Neural cell (in vitro differentiated cells): ENCODE results near the gene TACC3. TPM values are rescaled to one million over a fixed set of nuclear protein-coding genes. Genes with fewer than 3 reads are reported as not detected.

Experiments
- H2AFZ ChIP-seq: fragments of 200-600, 300-800 bp; sonication (generic), shearing (Covaris generic); 2 replicates; pipeline ENCODE4 v1.6.0; 2014; ENCODE audit warnings: low read depth, mild to moderate bottlenecking, antibody characterized with exemption, low read length, moderate library complexity
- H3F3A ChIP-seq: fragments of 200-600 bp; shearing (Covaris generic); 2 replicates; pipeline ENCODE4 v1.6.1; 2016; ENCODE audit warnings: mild to moderate bottlenecking, moderate library complexity, mixed read lengths, antibody characterized with exemption, low read length; ENCODE audit not compliant: insufficient read depth, poor library complexity, severe bottlenecking
- H3K27ac ChIP-seq: fragments of 200-600, 300-800 bp; sonication (generic), shearing (Covaris generic); 2 replicates; pipeline ENCODE4 v1.5.1; 2014; ENCODE audit warnings: mild to moderate bottlenecking, low read length, moderate library complexity
- H3K27me3 ChIP-seq: fragments of 300-800, 200-600 bp; sonication (generic), shearing (Covaris generic); 2 replicates; pipeline ENCODE4 v1.6.0; 2014; ENCODE audit warnings: mild to moderate bottlenecking, low read depth, low read length, moderate library complexity; ENCODE audit not compliant: insufficient read depth
- H3K36me3 ChIP-seq: fragments of 300-800, 200-600 bp; sonication (generic), shearing (Covaris generic); 2 replicates; pipeline ENCODE4 v1.5.1; 2014; ENCODE audit warnings: mild to moderate bottlenecking, antibody characterized with exemption, low read length, moderate library complexity; ENCODE audit not compliant: insufficient read depth
- H3K4me2 ChIP-seq: fragments of 300-800, 200-600 bp; sonication (generic), shearing (Covaris generic); 2 replicates; pipeline ENCODE4 v1.6.0; 2014; ENCODE audit warnings: mild to moderate bottlenecking, low read length
- H3K4me3 ChIP-seq: fragments of 300-800, 200-600 bp; sonication (generic), shearing (Covaris generic); 2 replicates; pipeline ENCODE4 v1.5.1; 2014; ENCODE audit warnings: mild to moderate bottlenecking, low read length, moderate library complexity
- H3K79me2 ChIP-seq: fragments of 200-600 bp; shearing (Covaris generic); replicated peaks from 2 replicates; pipeline ENCODE4 v1.6.0; 2014; ENCODE audit warnings: mild to moderate bottlenecking, low read length, moderate library complexity; ENCODE audit not compliant: insufficient read depth
- H3K9ac ChIP-seq: fragments of 300-800, 200-600 bp; sonication (generic), shearing (Covaris generic); 2 replicates; pipeline ENCODE4 v1.6.1; 2016; ENCODE audit warnings: mild to moderate bottlenecking, low read length, mixed read lengths
- H3K9me2 ChIP-seq: fragments of 200-600 bp; shearing (Covaris generic); 2 replicates; pipeline ENCODE4 v1.6.1; 2016; ENCODE audit warnings: mild to moderate bottlenecking, low read length, mixed read lengths; ENCODE audit not compliant: insufficient read depth
- H3K9me3 ChIP-seq: fragments of 200-600, 300-800 bp; sonication (generic), shearing (Covaris generic); 2 replicates; pipeline ENCODE4 v1.6.1; 2016; ENCODE audit warnings: mild to moderate bottlenecking, mixed run types, low read length, moderate library complexity, mixed read lengths
- H4K20me1 ChIP-seq: fragments of 200-600 bp; shearing (Covaris generic); 2 replicates; pipeline ENCODE4 v1.6.1; 2016; ENCODE audit warnings: mild to moderate bottlenecking, mixed run types; ENCODE audit not compliant: insufficient read depth
- EP300 ChIP-seq: fragments of 450-650 bp; conservative IDR thresholded peaks from 2 replicates; pipeline ENCODE4 v1.6.1; 2014; ENCODE audit warnings: antibody characterized with exemption, mild to moderate bottlenecking, moderate library complexity; ENCODE audit not compliant: poor library complexity, severe bottlenecking
- EZH2 ChIP-seq: fragments of 200-600, 300-800 bp; shearing (Covaris generic), sonication (generic); IDR thresholded peaks from 2 replicates; pipeline ENCODE4 v1.6.1; 2014; ENCODE audit warnings: antibody characterized with exemption, low read length, borderline replicate concordance, mild to moderate bottlenecking; ENCODE audit not compliant: insufficient read depth, poor library complexity, severe bottlenecking
- MXI1 ChIP-seq: fragments of 450-650 bp; conservative IDR thresholded peaks from 2 replicates; pipeline ENCODE4 v1.6.1; 2014; ENCODE audit warnings: antibody characterized with exemption, mild to moderate bottlenecking; ENCODE audit not compliant: poor library complexity, severe bottlenecking
- POLR2AphosphoS5 ChIP-seq: IDR thresholded peaks from 2 replicates; pipeline ENCODE4 v1.6.1; 2012
- RAD21 ChIP-seq: fragments of 450-650 bp; conservative IDR thresholded peaks from 2 replicates; pipeline ENCODE4 v1.6.1; 2014; ENCODE audit warnings: antibody characterized with exemption, mild to moderate bottlenecking, moderate library complexity
- SMC3 ChIP-seq: fragments of 450-650 bp; conservative IDR thresholded peaks from 2 replicates; pipeline ENCODE4 v1.6.1; 2014; ENCODE audit warnings: antibody characterized with exemption, mild to moderate bottlenecking, moderate library complexity; ENCODE audit not compliant: poor library complexity
- TAF1 ChIP-seq: IDR thresholded peaks from 2 replicates; pipeline ENCODE4 v1.6.1; 2012; ENCODE audit warnings: low read depth
- polyA plus RNA-seq: library from polyadenylated mRNA; depleted of rRNA; stranded (reverse); fragments of >200 nt; gene quantifications from 2 replicates; pipeline ENCODE4 v1.2.3, GENCODE V29; 2014
- TF ChIP-seq, protein P1 (sequence below): fragments of 450-650 bp; IDR thresholded peaks from 2 replicates; pipeline ENCODE4 v1.5.1; 2014; ENCODE audit warnings: antibody characterized with exemption, mild to moderate bottlenecking, moderate library complexity; ENCODE audit not compliant: poor library complexity, severe bottlenecking
- TF ChIP-seq, protein P2 (sequence below): IDR thresholded peaks from 2 replicates; pipeline ENCODE4 v1.6.1; 2012; ENCODE audit warnings: borderline replicate concordance

The TACC3 gene
- polyA plus RNA-seq, 1 donor from 2014 or later, result 2.6 TPM

DNA sequence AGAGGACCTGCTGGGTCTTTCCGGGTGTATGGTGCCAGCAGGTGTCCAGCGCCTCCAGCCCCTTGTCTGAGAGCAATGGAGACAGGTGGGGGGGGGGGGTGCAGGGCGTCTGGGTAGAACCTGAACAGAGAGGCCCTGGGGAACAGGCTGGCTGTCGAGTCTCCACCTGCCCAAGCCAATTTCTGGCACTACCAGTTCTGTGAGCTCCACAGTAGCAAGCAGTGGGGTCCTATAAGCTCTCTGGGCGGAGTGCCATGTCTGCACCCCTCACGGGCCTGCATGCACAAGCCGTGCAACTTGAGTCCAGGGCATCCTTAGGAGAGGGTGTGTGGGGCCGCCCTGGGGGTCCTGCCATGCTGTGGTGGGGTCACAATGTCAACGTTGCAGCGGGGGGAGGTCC, 61.7 kb downstream of the TACC3 start:
- no peaks in the 10 kb centered on the region for H3K27me3 ChIP-seq
- H4K20me1 ChIP-seq, result no peaks in the 10 kb centered on the region
- H3K9me2 ChIP-seq, result no peaks in the 10 kb centered on the region
- no peak overlapping the region for H3K27ac ChIP-seq
- no peak overlapping the region for H3K4me2 ChIP-seq
- no peaks in the 10 kb centered on the region for H3K9me3 ChIP-seq
- no peaks in the 10 kb centered on the region for H3F3A ChIP-seq
- TF ChIP-seq MXI1, result no peak
- TF ChIP-seq POLR2AphosphoS5, result no peak
- TF ChIP-seq RAD21, result no peak
- no peak for TF ChIP-seq SMC3
- TF ChIP-seq, protein P1, sequence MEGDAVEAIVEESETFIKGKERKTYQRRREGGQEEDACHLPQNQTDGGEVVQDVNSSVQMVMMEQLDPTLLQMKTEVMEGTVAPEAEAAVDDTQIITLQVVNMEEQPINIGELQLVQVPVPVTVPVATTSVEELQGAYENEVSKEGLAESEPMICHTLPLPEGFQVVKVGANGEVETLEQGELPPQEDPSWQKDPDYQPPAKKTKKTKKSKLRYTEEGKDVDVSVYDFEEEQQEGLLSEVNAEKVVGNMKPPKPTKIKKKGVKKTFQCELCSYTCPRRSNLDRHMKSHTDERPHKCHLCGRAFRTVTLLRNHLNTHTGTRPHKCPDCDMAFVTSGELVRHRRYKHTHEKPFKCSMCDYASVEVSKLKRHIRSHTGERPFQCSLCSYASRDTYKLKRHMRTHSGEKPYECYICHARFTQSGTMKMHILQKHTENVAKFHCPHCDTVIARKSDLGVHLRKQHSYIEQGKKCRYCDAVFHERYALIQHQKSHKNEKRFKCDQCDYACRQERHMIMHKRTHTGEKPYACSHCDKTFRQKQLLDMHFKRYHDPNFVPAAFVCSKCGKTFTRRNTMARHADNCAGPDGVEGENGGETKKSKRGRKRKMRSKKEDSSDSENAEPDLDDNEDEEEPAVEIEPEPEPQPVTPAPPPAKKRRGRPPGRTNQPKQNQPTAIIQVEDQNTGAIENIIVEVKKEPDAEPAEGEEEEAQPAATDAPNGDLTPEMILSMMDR, result no peak
- TF ChIP-seq TAF1, result no peak
- TF ChIP-seq EZH2, result no peak
- TF ChIP-seq, protein P2, sequence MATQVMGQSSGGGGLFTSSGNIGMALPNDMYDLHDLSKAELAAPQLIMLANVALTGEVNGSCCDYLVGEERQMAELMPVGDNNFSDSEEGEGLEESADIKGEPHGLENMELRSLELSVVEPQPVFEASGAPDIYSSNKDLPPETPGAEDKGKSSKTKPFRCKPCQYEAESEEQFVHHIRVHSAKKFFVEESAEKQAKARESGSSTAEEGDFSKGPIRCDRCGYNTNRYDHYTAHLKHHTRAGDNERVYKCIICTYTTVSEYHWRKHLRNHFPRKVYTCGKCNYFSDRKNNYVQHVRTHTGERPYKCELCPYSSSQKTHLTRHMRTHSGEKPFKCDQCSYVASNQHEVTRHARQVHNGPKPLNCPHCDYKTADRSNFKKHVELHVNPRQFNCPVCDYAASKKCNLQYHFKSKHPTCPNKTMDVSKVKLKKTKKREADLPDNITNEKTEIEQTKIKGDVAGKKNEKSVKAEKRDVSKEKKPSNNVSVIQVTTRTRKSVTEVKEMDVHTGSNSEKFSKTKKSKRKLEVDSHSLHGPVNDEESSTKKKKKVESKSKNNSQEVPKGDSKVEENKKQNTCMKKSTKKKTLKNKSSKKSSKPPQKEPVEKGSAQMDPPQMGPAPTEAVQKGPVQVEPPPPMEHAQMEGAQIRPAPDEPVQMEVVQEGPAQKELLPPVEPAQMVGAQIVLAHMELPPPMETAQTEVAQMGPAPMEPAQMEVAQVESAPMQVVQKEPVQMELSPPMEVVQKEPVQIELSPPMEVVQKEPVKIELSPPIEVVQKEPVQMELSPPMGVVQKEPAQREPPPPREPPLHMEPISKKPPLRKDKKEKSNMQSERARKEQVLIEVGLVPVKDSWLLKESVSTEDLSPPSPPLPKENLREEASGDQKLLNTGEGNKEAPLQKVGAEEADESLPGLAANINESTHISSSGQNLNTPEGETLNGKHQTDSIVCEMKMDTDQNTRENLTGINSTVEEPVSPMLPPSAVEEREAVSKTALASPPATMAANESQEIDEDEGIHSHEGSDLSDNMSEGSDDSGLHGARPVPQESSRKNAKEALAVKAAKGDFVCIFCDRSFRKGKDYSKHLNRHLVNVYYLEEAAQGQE, result no peak
- TF ChIP-seq EP300, result no peak
- H2AFZ ChIP-seq, result no peak overlapping the region
- H3K36me3 ChIP-seq, result no peaks in the 10 kb centered on the region
- H3K4me3 ChIP-seq, result no peak overlapping the region
- no peak overlapping the region for H3K9ac ChIP-seq
- H3K79me2 ChIP-seq, result no peaks in the 10 kb centered on the region

DNA sequence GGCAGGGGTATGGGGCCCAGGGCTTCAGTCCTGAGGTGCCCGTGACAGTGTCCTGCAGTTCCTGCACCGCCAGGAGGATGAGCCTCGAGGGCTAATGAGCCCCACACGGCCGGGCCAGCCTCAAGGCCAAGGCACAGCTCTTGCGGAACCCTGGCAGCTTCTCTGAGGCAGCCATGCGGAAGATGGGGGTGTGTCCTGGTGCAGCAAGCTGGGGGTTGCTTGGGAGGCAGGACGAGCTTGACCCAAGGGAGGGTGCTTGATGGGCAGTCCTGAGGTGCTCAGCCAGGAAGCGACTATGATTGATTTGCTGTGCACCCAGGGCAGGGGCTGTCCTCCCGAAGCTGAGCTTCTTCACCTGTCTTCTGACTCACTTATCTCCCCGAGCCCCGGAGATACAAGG, 62.6 kb downstream of the TACC3 start:
- H3K4me2 ChIP-seq, result no peak overlapping the region
- H3K27me3 ChIP-seq, result no peaks in the 10 kb centered on the region
- H3K9me3 ChIP-seq, result no peaks in the 10 kb centered on the region
- H3K9me2 ChIP-seq, result no peaks in the 10 kb centered on the region
- H3K4me3 ChIP-seq, result no peak overlapping the region
- H3K9ac ChIP-seq, result no peak overlapping the region
- H4K20me1 ChIP-seq, result no peaks in the 10 kb centered on the region
- H3K36me3 ChIP-seq, result no peaks in the 10 kb centered on the region
- no peaks in the 10 kb centered on the region for H3F3A ChIP-seq
- TF ChIP-seq RAD21 (no peak), MXI1 (no peak), POLR2AphosphoS5 (no peak), EZH2 (no peak), SMC3 (no peak), TAF1 (no peak), EP300 (no peak)
- TF ChIP-seq, protein P2, result no peak
- H2AFZ ChIP-seq, result no peak overlapping the region
- H3K27ac ChIP-seq, result no peak overlapping the region
- no peaks in the 10 kb centered on the region for H3K79me2 ChIP-seq
